ENCODE data around the gene PODXL.

- TF ChIP-seq CTCF (conservative IDR thresholded peaks at IDR 0.05; ENCODE audit: low read depth, low read length) (peak; percentile 91), EZH2 (IDR thresholded peaks at IDR 0.05; ENCODE audit: low read length, unreplicated experiment) (no peak), EZH2phosphoT487 (IDR thresholded peaks at IDR 0.05; ENCODE audit: borderline replicate concordance, low read length) (no peak)
Observed at GRCh38 chr7:131507592-131508331, 48.7 kb downstream of the PODXL start.
